Hepatic stellate cell (primary cell): Measurements from ENCODE around the gene DLG1.
"Not testable (repeated sequence)": the region's sequence is repeated elsewhere in the genome, so short reads cannot be mapped to it uniquely, and the experiment has no call there.

Experiments
- DNase-seq: peaks from one replicate; pipeline ENCODE4 v3.0.0; 2011; ENCODE audit warnings: low spot score

Gene DLG1

GRCh38 chr3:197088370-197088769 lies 210.0 kb downstream of the DLG1 start:
- DNase-seq: no peak

- no peak for DNase-seq
These were observed 213.3 kb downstream of the DLG1 start for GRCh38 chr3:197085137-197085536.

DNA sequence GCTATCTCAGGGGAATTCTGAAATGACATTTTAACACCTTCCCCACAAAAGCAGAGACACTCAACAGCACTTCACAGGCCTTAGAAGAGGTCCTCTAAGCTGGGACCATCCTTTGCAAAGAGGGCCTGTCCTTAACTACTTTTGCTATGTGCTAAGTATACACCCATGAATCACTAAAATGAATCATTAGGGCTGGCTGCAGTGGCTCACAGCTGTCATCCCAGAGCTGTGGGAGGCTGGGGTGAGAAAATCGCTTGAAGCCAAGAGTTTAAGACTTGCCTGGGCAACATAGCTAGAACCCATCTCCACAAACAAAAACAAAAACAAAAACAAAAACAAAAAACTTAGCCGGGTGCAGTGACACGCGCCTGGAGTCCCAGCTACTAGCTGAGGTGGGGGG lies 214.9 kb downstream of the DLG1 start:
- peak; percentile 66 for DNase-seq

DNA sequence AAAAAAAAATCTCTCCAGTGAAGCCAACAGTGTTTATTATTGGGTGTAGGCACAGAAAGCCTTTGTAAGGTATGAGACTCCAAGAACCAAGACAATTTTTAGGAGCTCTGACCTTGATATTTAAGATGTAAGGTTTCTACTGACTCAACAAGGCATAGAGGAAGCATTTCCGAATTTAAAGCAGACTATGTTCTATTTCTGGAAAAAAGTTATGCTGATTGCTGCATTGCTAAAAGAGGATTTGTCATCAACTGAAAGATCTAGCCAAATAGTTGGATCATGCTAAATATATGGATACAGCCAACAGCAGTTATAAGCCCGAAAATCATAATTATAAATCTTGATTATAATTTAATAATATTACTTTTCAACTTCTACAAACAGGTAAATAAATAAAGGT lies 215.5 kb downstream of the DLG1 start:
- DNase-seq: peak; percentile 7

DNA sequence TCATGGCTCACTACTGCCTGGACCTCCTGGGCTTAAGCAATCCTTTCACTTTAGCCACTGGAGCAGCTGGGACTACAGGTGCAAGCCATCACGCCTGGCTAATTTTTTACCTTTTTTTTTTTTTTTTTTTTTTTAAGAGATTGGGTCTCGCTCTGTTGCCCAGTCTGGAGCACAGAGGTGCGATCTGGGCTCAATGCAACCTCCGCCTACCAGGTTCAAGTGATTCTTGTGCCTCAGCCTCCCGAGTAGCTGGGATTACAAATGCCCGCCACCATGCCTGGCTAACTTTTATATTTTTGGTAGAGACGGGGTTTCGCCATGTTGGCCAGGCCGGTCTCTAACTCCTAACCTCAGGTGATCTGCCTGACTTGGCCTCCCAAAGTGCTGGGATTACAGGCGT lies 218.1 kb downstream of the DLG1 start:
- DNase-seq: no peak

- no peak for DNase-seq
These were observed 222.0 kb downstream of the DLG1 start for GRCh38 chr3:197076415-197076814.

GRCh38 chr3:197068077-197068476 lies 230.3 kb downstream of the DLG1 start:
- DNase-seq: no peak

DNA sequence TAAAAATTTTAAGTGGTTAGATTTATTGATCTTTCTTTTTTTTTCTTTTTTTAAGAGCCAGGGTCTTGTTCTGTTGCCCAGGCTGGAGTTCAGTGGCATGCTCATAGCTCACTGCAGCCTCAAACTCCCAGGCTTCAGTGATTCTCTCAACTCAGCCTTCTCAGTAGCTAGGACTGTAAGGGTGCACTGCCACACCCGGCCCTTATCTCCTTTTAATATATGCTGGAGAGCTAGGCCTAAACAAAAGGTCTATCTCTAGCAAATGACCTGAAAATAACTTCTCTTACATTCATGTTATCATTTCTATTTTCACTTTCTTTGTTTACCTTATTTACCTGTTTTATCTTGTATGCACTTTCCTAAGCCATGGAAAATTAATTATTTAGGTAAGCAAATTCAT lies 233.6 kb downstream of the DLG1 start:
- DNase-seq: no peak

GRCh38 chr3:197062446-197062845 lies 236.0 kb downstream of the DLG1 start:
- DNase-seq: no peak

DNA sequence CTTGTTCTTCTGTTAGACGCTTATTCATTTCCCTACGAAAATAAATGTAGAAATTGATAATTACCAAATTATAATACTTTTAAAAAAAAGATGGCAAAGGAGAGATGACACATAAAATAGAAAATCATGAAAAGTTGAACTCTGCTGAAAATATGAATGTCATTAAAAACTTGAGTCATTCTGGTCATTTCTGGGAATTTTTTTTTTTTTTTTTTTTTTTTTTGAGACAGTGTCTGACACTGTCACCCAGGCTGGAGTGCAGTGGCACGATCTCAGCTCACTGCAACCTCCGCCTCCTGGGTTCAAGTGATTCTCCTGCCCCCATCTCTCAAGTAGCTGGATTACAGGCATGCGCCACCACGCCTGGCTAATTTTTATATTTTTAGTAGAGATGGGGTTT lies 246.8 kb downstream of the DLG1 start:
- DNase-seq: not testable (repeated sequence)

DNA sequence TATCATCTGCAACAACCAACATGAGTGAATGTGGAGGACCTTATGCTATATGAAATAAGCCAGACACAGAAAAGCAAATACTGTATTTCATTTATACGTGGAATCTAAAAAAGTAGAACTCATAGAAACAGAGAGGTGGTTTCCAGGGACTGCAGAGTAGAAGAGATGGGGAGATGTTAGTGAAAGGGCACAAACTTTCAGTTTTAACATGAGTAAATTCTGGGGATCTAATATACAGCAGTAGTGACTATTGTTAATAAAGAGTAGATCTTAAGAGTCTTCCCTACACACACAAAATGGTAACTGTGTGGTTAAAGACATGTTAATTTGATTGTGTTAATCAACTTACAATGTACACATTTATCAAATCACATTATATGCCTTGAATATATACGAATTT lies 247.9 kb downstream of the DLG1 start:
- no peak for DNase-seq

- DNase-seq: no peak
These were observed 255.9 kb downstream of the DLG1 start for GRCh38 chr3:197042539-197042938.

DNA sequence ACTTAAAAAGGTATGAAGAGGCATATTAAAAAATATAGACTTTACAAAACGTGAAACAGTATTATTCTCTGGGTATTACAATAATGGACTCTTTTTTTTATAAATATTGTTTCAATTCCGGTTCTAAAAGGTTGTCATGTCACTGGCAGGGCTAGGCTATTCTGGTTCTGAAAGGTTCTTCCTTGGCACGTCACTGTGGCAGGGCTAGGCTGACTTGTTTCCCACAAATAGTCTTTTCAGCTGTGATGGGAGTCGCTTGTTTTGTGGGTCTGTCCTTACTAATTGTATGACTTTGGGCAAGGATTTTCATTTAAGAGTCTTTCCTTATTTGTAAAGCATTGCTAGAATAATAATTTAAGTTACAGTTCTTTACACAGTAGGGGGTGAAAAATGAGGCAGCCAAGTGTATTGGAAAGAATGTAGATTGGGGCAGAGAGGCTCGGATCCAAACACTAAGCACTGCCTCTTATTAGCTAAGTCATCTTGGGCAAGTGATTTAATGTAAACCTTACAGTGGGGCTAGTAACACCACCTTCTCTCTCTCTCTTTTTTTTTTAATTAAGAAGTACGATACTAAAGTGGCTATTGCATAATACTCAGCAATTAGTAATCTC lies 256.4 kb downstream of the DLG1 start:
- no peak for DNase-seq

DNA sequence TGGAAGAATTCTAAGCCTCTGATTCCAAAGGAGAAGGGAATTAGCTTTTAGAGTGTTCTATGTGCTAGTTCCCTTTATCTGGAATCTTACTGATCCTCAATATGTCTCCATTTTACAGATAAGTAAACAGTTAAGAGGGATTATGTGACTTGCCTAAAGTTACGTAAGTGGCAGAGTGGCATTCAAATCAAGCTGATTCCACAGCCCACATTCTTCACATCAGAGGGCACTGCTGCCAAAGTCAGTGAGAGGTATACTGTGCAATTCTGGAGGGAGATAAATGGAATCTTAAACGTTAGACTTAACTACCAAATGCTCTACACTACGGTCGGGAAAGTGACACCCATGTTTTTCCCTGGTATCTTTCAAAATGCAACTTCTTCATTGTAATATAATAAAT lies 257.8 kb downstream of the DLG1 start:
- DNase-seq: no peak

DNA sequence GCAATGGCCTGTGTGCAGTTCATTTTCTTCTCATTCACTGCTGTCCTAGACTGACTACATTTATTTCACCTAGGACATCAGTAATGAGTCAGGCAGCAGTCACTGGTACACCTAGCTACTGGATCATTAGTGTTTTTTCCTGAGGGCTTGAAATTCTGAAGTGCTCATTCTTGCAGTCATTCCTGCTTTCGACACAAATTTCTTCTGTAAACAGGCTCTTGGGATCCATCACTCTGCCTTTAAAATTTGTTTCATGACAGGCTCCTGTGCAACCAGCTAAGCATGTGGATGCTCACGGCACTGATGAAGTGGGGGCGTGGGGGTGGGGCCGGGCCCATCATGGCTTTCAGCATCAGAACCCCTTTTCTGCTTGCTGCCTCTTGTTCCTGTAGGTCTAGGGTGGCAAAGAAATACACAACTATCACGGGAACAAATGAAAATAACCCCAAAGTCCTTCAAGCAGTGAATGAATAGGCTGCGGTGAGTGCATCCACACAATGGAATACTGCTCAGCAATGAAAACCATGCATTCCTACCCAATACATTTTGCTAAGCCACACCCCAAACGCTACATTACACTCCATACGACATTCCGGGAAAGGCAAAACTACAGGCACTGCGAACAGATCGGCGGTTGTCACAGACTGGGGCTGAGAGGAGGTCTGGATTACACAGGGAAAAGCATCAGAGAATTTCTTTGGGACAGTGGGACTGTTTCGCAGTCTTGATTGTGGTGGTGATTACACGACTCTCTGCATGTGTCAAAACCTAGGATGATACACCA lies 259.5 kb downstream of the DLG1 start:
- no peak for DNase-seq

DNA sequence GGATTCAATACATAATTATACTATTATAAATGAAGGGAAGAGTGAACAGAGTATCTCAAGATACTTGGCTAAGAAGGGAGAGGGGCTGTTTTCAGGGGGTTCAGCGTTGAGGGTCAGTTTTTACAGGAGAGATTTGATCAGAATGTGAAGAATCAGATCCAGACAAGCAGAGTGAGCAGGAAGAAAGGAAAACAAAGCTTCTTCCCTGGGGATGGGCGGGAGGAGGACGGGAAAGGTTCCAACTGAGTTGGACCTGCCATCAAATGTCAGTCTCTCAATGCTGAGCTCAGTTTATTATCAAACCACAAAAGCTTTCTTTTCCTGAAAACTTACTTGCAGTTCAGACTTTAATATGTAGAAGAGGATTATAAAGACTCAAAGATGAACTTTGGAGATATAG lies 262.8 kb downstream of the DLG1 start:
- no peak for DNase-seq

DNA sequence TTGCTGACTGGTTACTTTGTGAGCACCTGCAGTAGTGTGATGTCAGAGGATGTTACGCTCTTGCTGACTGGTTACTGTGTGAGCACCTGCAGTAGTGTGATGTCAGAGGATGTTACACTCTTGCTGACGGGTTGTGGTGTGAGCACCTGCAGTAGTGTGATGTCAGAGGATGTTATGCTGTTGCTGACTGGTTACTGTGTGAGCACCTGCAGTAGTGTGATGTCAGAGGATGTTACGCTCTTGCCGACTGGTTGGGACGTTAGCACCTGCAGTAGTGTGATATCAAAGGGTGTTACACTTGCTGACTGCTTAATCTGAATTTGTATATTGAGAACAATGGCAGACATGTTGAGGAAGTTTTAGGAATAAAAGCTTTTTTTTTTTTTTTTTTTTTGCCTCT lies 263.6 kb downstream of the DLG1 start:
- not testable (repeated sequence) for DNase-seq

- DNase-seq: not testable (repeated sequence)
These were observed 264.6 kb downstream of the DLG1 start for GRCh38 chr3:197033764-197034163.

GRCh38 chr3:197031315-197032285 lies 266.8 kb downstream of the DLG1 start:
- DNase-seq: peak; percentile 97

DNA sequence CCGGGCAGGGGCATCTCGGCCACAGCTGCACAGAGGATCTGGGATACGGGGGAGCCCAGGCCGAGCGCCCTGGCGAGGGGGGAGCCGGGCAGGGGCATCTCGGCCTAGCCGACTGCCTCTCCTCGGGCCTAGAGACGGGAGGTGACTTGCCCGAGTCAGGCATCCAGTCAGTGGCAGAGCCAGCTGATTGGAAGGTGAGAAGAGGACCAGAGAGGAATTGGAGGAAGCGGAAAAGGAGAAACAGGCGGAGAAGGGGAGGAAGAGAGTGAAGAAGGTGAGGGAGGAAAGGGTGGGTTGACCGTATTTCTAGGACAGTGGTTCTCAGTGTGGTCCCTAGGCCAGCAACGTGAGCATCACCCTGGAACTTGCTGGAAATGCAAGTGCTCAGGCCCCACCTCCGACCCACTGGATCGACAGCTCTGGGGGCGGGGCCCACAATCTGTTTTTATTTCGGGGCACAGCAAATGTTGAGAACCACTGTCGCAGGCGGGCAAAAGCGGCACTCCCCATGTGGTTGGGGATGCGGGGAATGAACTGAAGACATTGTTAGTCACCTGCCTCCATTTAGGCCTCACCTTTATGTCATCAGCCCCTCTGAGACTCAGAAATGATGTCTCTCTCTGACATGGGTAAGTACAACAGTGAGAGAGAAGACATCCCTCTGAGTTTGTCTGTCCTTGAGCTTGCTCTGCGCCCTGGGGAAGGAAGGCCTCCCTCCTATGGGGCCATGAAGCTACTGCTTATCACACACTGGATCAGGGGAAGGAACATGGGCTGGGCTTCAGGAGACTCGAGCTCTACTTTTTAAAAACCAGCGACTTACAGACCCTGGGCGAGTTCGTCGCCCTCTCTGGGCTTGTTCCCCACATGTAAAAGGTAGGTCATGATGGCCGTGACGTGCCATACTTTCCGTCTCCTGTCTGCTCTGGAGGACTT lies 267.8 kb downstream of the DLG1 start:
- DNase-seq: peak; percentile 22

DNA sequence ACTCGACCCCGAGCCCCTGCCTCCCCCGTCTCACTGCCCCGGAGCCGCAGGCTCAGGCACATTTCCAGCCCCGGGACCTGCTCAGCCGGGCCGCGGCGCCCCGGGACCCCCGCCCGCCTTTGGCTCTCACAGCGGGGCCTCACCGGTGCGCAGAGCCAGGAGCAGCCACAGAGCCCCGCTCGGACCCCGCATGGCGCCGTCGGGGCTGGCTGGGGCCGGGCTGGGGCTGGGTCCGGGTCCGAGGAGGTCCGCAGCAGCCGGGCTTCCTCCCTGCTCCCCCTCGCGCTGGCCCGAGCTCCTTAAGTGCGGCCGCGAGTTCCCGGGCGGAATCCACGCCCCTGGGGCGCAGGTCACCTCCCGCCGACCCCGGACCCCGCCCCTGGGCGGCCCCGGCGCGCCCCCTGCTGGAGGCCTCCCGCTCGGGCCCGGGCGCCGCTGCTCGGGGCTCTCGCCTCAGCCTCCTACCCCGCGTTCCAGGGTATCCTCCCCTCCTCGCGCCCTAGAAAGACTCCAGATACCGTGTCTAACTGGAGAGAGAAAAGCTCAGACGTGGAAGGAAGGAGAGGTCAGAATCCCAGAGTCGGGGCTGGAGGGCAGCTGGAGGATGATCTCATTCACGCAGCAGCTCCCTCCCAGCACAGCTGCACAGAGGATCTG lies 268.8 kb downstream of the DLG1 start, which contains the start of gene MELTF:
Gene MELTF (minus strand): TSS at position 307 of the 657 bp plus-strand sequence. CDS start 115 bp downstream, at position 192.
- DNase-seq: peak; percentile 83
